SK-N-MC (cell line): ENCODE measurements around the gene ENTREP1.

Experiments used
- DNase-seq: peaks from one replicate; pipeline ENCODE4 v3.0.0-alpha.2; 2011; ENCODE audit warnings: low read depth, low spot score
- H3K27ac ChIP-seq: fragments of 200-600 bp; sonication (generic); 2 replicates; pipeline ENCODE4 v1.5.1; 2016; ENCODE audit warnings: mixed run types
- H3K36me3 ChIP-seq: fragments of 200-600 bp; sonication (generic); 2 replicates; pipeline ENCODE4 v1.6.1; 2017; ENCODE audit warnings: antibody characterized with exemption, low read length, mixed read lengths; ENCODE audit not compliant: insufficient read depth
- H3K4me3 ChIP-seq: fragments of 200-600 bp; sonication (generic); 2 replicates; pipeline ENCODE4 v1.5.1; 2016
- H3K9ac ChIP-seq: fragments of 200-600 bp; sonication (generic); 2 replicates; pipeline ENCODE4 v1.8.0; 2017; ENCODE audit warnings: mixed run types, mixed read lengths; ENCODE audit not compliant: insufficient read length
- H3K9me3 ChIP-seq: fragments of 200-600 bp; sonication (generic); 2 replicates; pipeline ENCODE4 v1.6.1; 2017; ENCODE audit warnings: low read depth, mild to moderate bottlenecking, antibody characterized with exemption, low read length, moderate library complexity, mixed read lengths
- EZH2 ChIP-seq: fragments of 200-600 bp; sonication (generic); IDR thresholded peaks from one replicate; pipeline ENCODE4 v1.6.1; 2017; ENCODE audit warnings: antibody characterized with exemption
- FOXP2 ChIP-seq: optimal IDR thresholded peaks from 2 replicates; pipeline ENCODE3; 2011; ENCODE audit warnings: mild to moderate bottlenecking, moderate library complexity; ENCODE audit not compliant: insufficient read depth; ENCODE audit errors: extremely low read length, control extremely low read depth
- POLR2AphosphoS5 ChIP-seq: IDR thresholded peaks from 2 replicates; pipeline ENCODE4 v1.6.1; 2012; ENCODE audit warnings: mild to moderate bottlenecking, low read depth, low read length, borderline replicate concordance

Gene ENTREP1

GRCh38 chr9:69364510-69365150, 39.6 kb downstream of the ENTREP1 start:
- H3K9ac ChIP-seq: no peak overlapping the region
- TF ChIP-seq EZH2 (no peak), FOXP2 (no peak), POLR2AphosphoS5 (no peak)
- no peak overlapping the region for H3K27ac ChIP-seq
- no peak overlapping the region for H3K4me3 ChIP-seq
- DNase-seq: no peak
- no peaks in the 10 kb centered on the region for H3K9me3 ChIP-seq
- H3K36me3 ChIP-seq: no peaks in the 10 kb centered on the region

GRCh38 chr9:69370430-69370829, 45.4 kb downstream of the ENTREP1 start:
- Histone ChIP-seq H3K4me3 (no peak overlapping the region), H3K9me3 (no peaks in the 10 kb centered on the region), H3K36me3 (no peaks in the 10 kb centered on the region), H3K9ac (no peak overlapping the region), H3K27ac (no peak overlapping the region)
- no peak for DNase-seq
- TF ChIP-seq EZH2 (no peak), FOXP2 (no peak), POLR2AphosphoS5 (no peak)

GRCh38 chr9:69371001-69371400, 46.0 kb downstream of the ENTREP1 start:
- no peak overlapping the region for H3K4me3 ChIP-seq
- no peak overlapping the region for H3K9ac ChIP-seq
- TF ChIP-seq EZH2 (no peak), FOXP2 (no peak), POLR2AphosphoS5 (no peak)
- no peak for DNase-seq
- H3K36me3 ChIP-seq: no peaks in the 10 kb centered on the region
- H3K27ac ChIP-seq: no peak overlapping the region
- no peaks in the 10 kb centered on the region for H3K9me3 ChIP-seq

GRCh38 chr9:69376651-69377050, 51.6 kb downstream of the ENTREP1 start:
- Histone ChIP-seq H3K9me3 (no peaks in the 10 kb centered on the region), H3K36me3 (no peaks in the 10 kb centered on the region), H3K4me3 (no peak overlapping the region), H3K27ac (no peak overlapping the region), H3K9ac (no peak overlapping the region)
- TF ChIP-seq POLR2AphosphoS5 (no peak), EZH2 (no peak), FOXP2 (no peak)
- DNase-seq: no peak

- TF ChIP-seq POLR2AphosphoS5: no peak
- no peak for TF ChIP-seq FOXP2
- TF ChIP-seq EZH2: no peak
- Histone ChIP-seq H3K9me3 (no peaks in the 10 kb centered on the region), H3K27ac (no peak overlapping the region), H3K36me3 (no peaks in the 10 kb centered on the region), H3K4me3 (no peak overlapping the region), H3K9ac (no peak overlapping the region)
- DNase-seq: no peak
These were observed 52.3 kb downstream of the ENTREP1 start for GRCh38 chr9:69377291-69377690.

- Histone ChIP-seq H3K27ac (no peak overlapping the region), H3K9ac (no peak overlapping the region), H3K36me3 (no peaks in the 10 kb centered on the region), H3K9me3 (no peaks in the 10 kb centered on the region), H3K4me3 (no peak overlapping the region)
- TF ChIP-seq FOXP2: no peak
- no peak for TF ChIP-seq EZH2
- no peak for TF ChIP-seq POLR2AphosphoS5
- no peak for DNase-seq
These were observed 53.0 kb downstream of the ENTREP1 start for GRCh38 chr9:69377981-69378380.

GRCh38 chr9:69379270-69379982, 54.4 kb downstream of the ENTREP1 start:
- DNase-seq: no peak
- Histone ChIP-seq H3K27ac (no peak overlapping the region), H3K36me3 (no peaks in the 10 kb centered on the region), H3K9ac (no peak overlapping the region), H3K9me3 (no peaks in the 10 kb centered on the region), H3K4me3 (no peak overlapping the region)
- no peak for TF ChIP-seq POLR2AphosphoS5
- TF ChIP-seq FOXP2: no peak
- no peak for TF ChIP-seq EZH2

GRCh38 chr9:69380301-69380700, 55.3 kb downstream of the ENTREP1 start:
- no peak overlapping the region for H3K4me3 ChIP-seq
- H3K9me3 ChIP-seq: no peaks in the 10 kb centered on the region
- H3K27ac ChIP-seq: no peak overlapping the region
- TF ChIP-seq POLR2AphosphoS5 (no peak), EZH2 (no peak), FOXP2 (no peak)
- no peak for DNase-seq
- no peaks in the 10 kb centered on the region for H3K36me3 ChIP-seq
- H3K9ac ChIP-seq: no peak overlapping the region
